ENCODE results near the gene RPS29.

Gene RPS29

GRCh38 chr14:49550286-49551184 is 35.6 kb downstream of the RPS29 start:
- no peak for DNase-seq (ENCODE audit: low spot score)

DNA sequence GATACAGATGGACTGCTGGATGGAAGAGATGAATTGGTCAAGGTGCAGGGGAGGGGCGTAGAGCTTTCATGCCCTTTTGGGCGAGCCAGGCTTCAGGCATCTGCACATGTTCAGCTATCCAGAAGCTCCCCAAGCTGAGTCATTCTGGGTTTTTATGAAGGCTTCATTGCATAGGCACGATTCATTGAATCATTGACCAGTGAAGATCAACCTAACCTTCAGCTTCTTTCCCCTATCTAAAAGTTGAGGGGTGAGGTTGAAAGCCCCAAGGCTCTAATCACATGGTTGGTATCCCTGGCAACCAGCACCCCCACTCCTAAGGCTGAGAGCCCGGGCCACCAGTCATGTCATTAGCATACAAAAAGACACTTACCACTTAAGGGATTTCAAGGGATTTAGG is 36.3 kb downstream of the RPS29 start:
- DNase-seq (ENCODE audit: low spot score) = peak; percentile 20

GRCh38 chr14:49549446-49549845 is 36.7 kb downstream of the RPS29 start:
- DNase-seq (ENCODE audit: low spot score) = no peak

- DNase-seq (ENCODE audit: low spot score) = no peak
These were observed 39.4 kb downstream of the RPS29 start for GRCh38 chr14:49546766-49547165.

- no peak for DNase-seq (ENCODE audit: low spot score)
These were observed 40.5 kb downstream of the RPS29 start for GRCh38 chr14:49545716-49546115.

DNA sequence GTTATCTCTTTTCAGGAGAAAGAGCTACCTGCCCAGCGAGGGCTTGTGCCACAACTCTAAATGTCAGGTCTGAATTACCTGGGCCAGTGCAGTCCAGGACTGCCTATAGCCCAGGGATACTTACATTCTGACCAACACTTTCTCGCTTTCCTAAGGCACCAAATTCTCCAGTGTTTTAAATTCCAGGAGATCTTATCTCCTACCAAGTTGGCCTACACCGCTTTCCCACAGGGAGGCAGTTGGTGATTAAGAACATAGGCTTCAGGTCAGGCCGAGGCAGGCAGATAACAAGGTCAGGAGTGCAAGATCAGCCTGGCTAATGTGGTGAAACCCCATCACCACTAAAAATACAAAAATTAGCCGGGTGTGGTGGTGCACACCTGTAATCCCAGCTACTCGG is 41.1 kb downstream of the RPS29 start:
- DNase-seq (ENCODE audit: low spot score) = no peak

GRCh38 chr14:49541049-49541448 is 45.1 kb downstream of the RPS29 start:
- DNase-seq (ENCODE audit: low spot score) = no peak

GRCh38 chr14:49538852-49539251 is 47.3 kb downstream of the RPS29 start:
- DNase-seq (ENCODE audit: low spot score) = no peak

Data from AG08396 (cell line).